ENCODE measurements around the gene DNAH7. TPM values are rescaled to one million over a fixed set of nuclear protein-coding genes. Genes with fewer than 3 reads are reported as not detected.

Gene DNAH7
- polyA plus RNA-seq, 4 donors = under 0.01 to 1.1 (median 0.10) TPM; not detected in 1

- Histone ChIP-seq H3K27me3 (ENCODE audit: control insufficient read depth in 3 of 3, insufficient read depth in 3 of 3, low read length in 3 of 3) (no peaks in the 10 kb centered on the region), H3K4me3 (ENCODE audit: low read depth in 1 of 3, low read length in 3 of 3) (no peak overlapping the region), H3K36me3 (ENCODE audit: control insufficient read depth in 3 of 3, insufficient read depth in 2 of 3, low read depth in 1 of 3, low read length in 3 of 3) (no peaks in the 10 kb centered on the region), H3K4me1 (ENCODE audit: control insufficient read depth in 3 of 3, insufficient read depth in 2 of 3, low read depth in 1 of 3, low read length in 2 of 3) (no peaks in the 10 kb centered on the region), H3K9me3 (ENCODE audit: control insufficient read depth in 2 of 2, insufficient read depth in 1 of 2, low read depth in 1 of 2, low read length in 1 of 2) (no peaks in the 10 kb centered on the region), H3K27ac (ENCODE audit: low read depth in 1 of 3, low read length in 2 of 3) (no peak overlapping the region)
- FAIRE-seq (no peak), DNase-seq (no peak)
- 84 to 92% (median 86%) methylated on average over 2 of the region's 2 CpGs for WGBS, 3 donors
These were observed 209.1 kb downstream of the DNAH7 start for GRCh38 chr2:195859513-195859912.

- Histone ChIP-seq H3K27ac (ENCODE audit: low read depth in 1 of 3, low read length in 2 of 3) (no peak overlapping the region), H3K9me3 (ENCODE audit: control insufficient read depth in 2 of 2, insufficient read depth in 1 of 2, low read depth in 1 of 2, low read length in 1 of 2) (no peaks in the 10 kb centered on the region), H3K4me3 (ENCODE audit: low read depth in 1 of 3, low read length in 3 of 3) (no peak overlapping the region), H3K4me1 (ENCODE audit: control insufficient read depth in 3 of 3, insufficient read depth in 2 of 3, low read depth in 1 of 3, low read length in 2 of 3) (no peaks in the 10 kb centered on the region), H3K27me3 (ENCODE audit: control insufficient read depth in 3 of 3, insufficient read depth in 3 of 3, low read length in 3 of 3) (no peaks in the 10 kb centered on the region), H3K36me3 (ENCODE audit: control insufficient read depth in 3 of 3, insufficient read depth in 2 of 3, low read depth in 1 of 3, low read length in 3 of 3) (no peaks in the 10 kb centered on the region)
- 95 to 96% (median 96%) methylated on average over 2 of the region's 2 CpGs for WGBS, 3 donors
- DNase-seq (no peak), FAIRE-seq (no peak)
These were observed 211.5 kb downstream of the DNAH7 start for GRCh38 chr2:195857132-195857531.

- no peak for FAIRE-seq
- H3K27me3 ChIP-seq (ENCODE audit: control insufficient read depth in 3 of 3, insufficient read depth in 3 of 3, low read length in 3 of 3) = no peaks in the 10 kb centered on the region
- H3K4me1 ChIP-seq (ENCODE audit: control insufficient read depth in 3 of 3, insufficient read depth in 2 of 3, low read depth in 1 of 3, low read length in 2 of 3) = no peaks in the 10 kb centered on the region
- no peaks in the 10 kb centered on the region for H3K36me3 ChIP-seq (ENCODE audit: control insufficient read depth in 3 of 3, insufficient read depth in 2 of 3, low read depth in 1 of 3, low read length in 3 of 3)
- WGBS, 3 donors = 47 to 66% (median 64%) methylated on average over 3 of the region's 3 CpGs
- H3K4me3 ChIP-seq (ENCODE audit: low read depth in 1 of 3, low read length in 3 of 3) = no peak overlapping the region
- no peaks in the 10 kb centered on the region for H3K9me3 ChIP-seq (ENCODE audit: control insufficient read depth in 2 of 2, insufficient read depth in 1 of 2, low read depth in 1 of 2, low read length in 1 of 2)
- H3K27ac ChIP-seq (ENCODE audit: low read depth in 1 of 3, low read length in 2 of 3) = no peak overlapping the region
- no peak for DNase-seq
These were observed 217.9 kb downstream of the DNAH7 start for GRCh38 chr2:195850764-195851163.

GRCh38 chr2:195848119-195848899 lies 220.3 kb downstream of the DNAH7 start:
- Histone ChIP-seq H3K27ac (ENCODE audit: low read depth in 1 of 3, low read length in 2 of 3) (no peak overlapping the region), H3K4me1 (ENCODE audit: control insufficient read depth in 3 of 3, insufficient read depth in 2 of 3, low read depth in 1 of 3, low read length in 2 of 3) (no peaks in the 10 kb centered on the region), H3K9me3 (ENCODE audit: control insufficient read depth in 2 of 2, insufficient read depth in 1 of 2, low read depth in 1 of 2, low read length in 1 of 2) (no peaks in the 10 kb centered on the region), H3K36me3 (ENCODE audit: control insufficient read depth in 3 of 3, insufficient read depth in 2 of 3, low read depth in 1 of 3, low read length in 3 of 3) (no peaks in the 10 kb centered on the region), H3K4me3 (ENCODE audit: low read depth in 1 of 3, low read length in 3 of 3) (no peak overlapping the region), H3K27me3 (ENCODE audit: control insufficient read depth in 3 of 3, insufficient read depth in 3 of 3, low read length in 3 of 3) (no peaks in the 10 kb centered on the region)
- 83 to 91% (median 90%) methylated on average over 4 of the region's 4 CpGs for WGBS, 3 donors
- FAIRE-seq = no peak
- no peak for DNase-seq

GRCh38 chr2:195842932-195843331 lies 225.7 kb downstream of the DNAH7 start:
- Histone ChIP-seq H3K9me3 (ENCODE audit: control insufficient read depth in 2 of 2, insufficient read depth in 1 of 2, low read depth in 1 of 2, low read length in 1 of 2) (no peaks in the 10 kb centered on the region), H3K4me1 (ENCODE audit: control insufficient read depth in 3 of 3, insufficient read depth in 2 of 3, low read depth in 1 of 3, low read length in 2 of 3) (no peaks in the 10 kb centered on the region), H3K36me3 (ENCODE audit: control insufficient read depth in 3 of 3, insufficient read depth in 2 of 3, low read depth in 1 of 3, low read length in 3 of 3) (no peaks in the 10 kb centered on the region), H3K27ac (ENCODE audit: low read depth in 1 of 3, low read length in 2 of 3) (no peak overlapping the region), H3K4me3 (ENCODE audit: low read depth in 1 of 3, low read length in 3 of 3) (no peak overlapping the region), H3K27me3 (ENCODE audit: control insufficient read depth in 3 of 3, insufficient read depth in 3 of 3, low read length in 3 of 3) (no peaks in the 10 kb centered on the region)
- no peak for FAIRE-seq
- 67 to 78% (median 70%) methylated on average over 3 of the region's 3 CpGs for WGBS, 3 donors
- DNase-seq = no peak

- H3K27ac ChIP-seq (ENCODE audit: low read depth in 1 of 3, low read length in 2 of 3) = no peak overlapping the region
- H3K9me3 ChIP-seq (ENCODE audit: control insufficient read depth in 2 of 2, insufficient read depth in 1 of 2, low read depth in 1 of 2, low read length in 1 of 2) = no peaks in the 10 kb centered on the region
- no peak for FAIRE-seq
- no peak overlapping the region for H3K4me3 ChIP-seq (ENCODE audit: low read depth in 1 of 3, low read length in 3 of 3)
- no peaks in the 10 kb centered on the region for H3K27me3 ChIP-seq (ENCODE audit: control insufficient read depth in 3 of 3, insufficient read depth in 3 of 3, low read length in 3 of 3)
- 76 to 96% (median 81%) methylated on average over 1 of the region's 1 CpG for WGBS, 3 donors
- no peak for DNase-seq
- no peaks in the 10 kb centered on the region for H3K36me3 ChIP-seq (ENCODE audit: control insufficient read depth in 3 of 3, insufficient read depth in 2 of 3, low read depth in 1 of 3, low read length in 3 of 3)
- no peaks in the 10 kb centered on the region for H3K4me1 ChIP-seq (ENCODE audit: control insufficient read depth in 3 of 3, insufficient read depth in 2 of 3, low read depth in 1 of 3, low read length in 2 of 3)
These were observed 230.6 kb downstream of the DNAH7 start for GRCh38 chr2:195838002-195838401.

GRCh38 chr2:195836002-195836401 lies 232.6 kb downstream of the DNAH7 start:
- no peak overlapping the region for H3K4me3 ChIP-seq (ENCODE audit: low read depth in 1 of 3, low read length in 3 of 3)
- H3K27me3 ChIP-seq (ENCODE audit: control insufficient read depth in 3 of 3, insufficient read depth in 3 of 3, low read length in 3 of 3) = no peaks in the 10 kb centered on the region
- no peaks in the 10 kb centered on the region for H3K4me1 ChIP-seq (ENCODE audit: control insufficient read depth in 3 of 3, insufficient read depth in 2 of 3, low read depth in 1 of 3, low read length in 2 of 3)
- H3K36me3 ChIP-seq (ENCODE audit: control insufficient read depth in 3 of 3, insufficient read depth in 2 of 3, low read depth in 1 of 3, low read length in 3 of 3) = no peaks in the 10 kb centered on the region
- FAIRE-seq (no peak), DNase-seq (no peak)
- H3K9me3 ChIP-seq (ENCODE audit: control insufficient read depth in 2 of 2, insufficient read depth in 1 of 2, low read depth in 1 of 2, low read length in 1 of 2) = no peaks in the 10 kb centered on the region
- no peak overlapping the region for H3K27ac ChIP-seq (ENCODE audit: low read depth in 1 of 3, low read length in 2 of 3)
- 89 to 96% (median 95%) methylated on average over 2 of the region's 2 CpGs for WGBS, 3 donors

GRCh38 chr2:195834836-195835235 lies 233.8 kb downstream of the DNAH7 start:
- DNase-seq (peak in 1 of 2 donors; percentile 3), FAIRE-seq (no peak)
- H3K27ac ChIP-seq (ENCODE audit: low read depth in 1 of 3, low read length in 2 of 3) = no peak overlapping the region
- H3K27me3 ChIP-seq (ENCODE audit: control insufficient read depth in 3 of 3, insufficient read depth in 3 of 3, low read length in 3 of 3) = no peaks in the 10 kb centered on the region
- no peaks in the 10 kb centered on the region for H3K9me3 ChIP-seq (ENCODE audit: control insufficient read depth in 2 of 2, insufficient read depth in 1 of 2, low read depth in 1 of 2, low read length in 1 of 2)
- H3K36me3 ChIP-seq (ENCODE audit: control insufficient read depth in 3 of 3, insufficient read depth in 2 of 3, low read depth in 1 of 3, low read length in 3 of 3) = no peaks in the 10 kb centered on the region
- H3K4me3 ChIP-seq (ENCODE audit: low read depth in 1 of 3, low read length in 3 of 3) = no peak overlapping the region
- no peaks in the 10 kb centered on the region for H3K4me1 ChIP-seq (ENCODE audit: control insufficient read depth in 3 of 3, insufficient read depth in 2 of 3, low read depth in 1 of 3, low read length in 2 of 3)
- WGBS, 3 donors = 74 to 86% (median 78%) methylated on average over 1 of the region's 1 CpG

Data from small intestine (tissue), 7 donors.